Forelimb muscle (tissue), 1 donor: ENCODE measurements around the gene FEZ2. TPM values are rescaled to one million over a fixed set of nuclear protein-coding genes. Genes with fewer than 3 reads are reported as not detected.

Experiments used
- DNase-seq: peaks from one replicate; pipeline ENCODE4 v3.0.0-alpha.2; 2013; ENCODE audit warnings: low read depth
- polyA plus RNA-seq: library from polyadenylated mRNA; unstranded; fragments of 120-200 nt; gene quantifications from one replicate; pipeline ENCODE4 v1.2.1, GENCODE V29; 2013; ENCODE audit not compliant: insufficient read length

The FEZ2 gene
- polyA plus RNA-seq, 1 donor, result 88.9 TPM

DNA sequence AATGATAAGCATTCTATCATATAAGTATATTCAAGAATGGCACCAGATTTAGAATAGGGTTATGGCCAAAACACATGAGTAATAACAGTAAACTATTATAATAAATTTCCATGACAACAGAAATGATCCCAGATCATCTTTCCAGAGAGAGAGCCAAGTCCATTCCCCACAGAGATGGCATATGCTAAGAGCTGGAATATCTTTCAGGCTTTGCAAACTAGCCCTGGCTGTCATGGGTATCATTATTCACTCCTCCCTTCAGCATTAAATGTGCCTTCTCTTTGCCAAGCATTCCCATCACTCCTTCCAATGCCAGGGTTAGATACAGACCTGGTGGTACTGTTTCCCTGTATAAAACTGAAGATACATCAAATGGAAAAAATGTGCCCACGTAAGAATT, 10.9 kb downstream of the FEZ2 start:
- no peak for DNase-seq

DNA sequence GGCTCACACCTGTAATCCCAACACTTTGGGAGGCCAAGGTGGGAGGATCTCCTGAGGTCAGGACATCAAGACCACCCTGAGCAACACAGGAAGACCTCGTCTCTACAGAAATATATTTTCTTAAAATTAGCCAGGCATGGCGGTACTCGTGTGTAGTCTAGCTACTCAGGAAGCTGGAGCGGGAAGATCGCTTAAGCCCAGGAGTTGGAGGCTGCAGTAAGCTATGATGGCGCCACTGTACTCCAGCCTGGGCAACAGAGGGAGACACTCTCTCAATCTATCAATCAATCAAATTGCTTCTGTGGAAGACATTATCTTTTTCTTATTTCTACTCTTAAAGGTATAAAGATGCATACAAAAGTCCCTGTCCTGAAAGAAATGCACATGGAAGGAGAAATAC, 11.3 kb downstream of the FEZ2 start:
- DNase-seq, result no peak

DNA sequence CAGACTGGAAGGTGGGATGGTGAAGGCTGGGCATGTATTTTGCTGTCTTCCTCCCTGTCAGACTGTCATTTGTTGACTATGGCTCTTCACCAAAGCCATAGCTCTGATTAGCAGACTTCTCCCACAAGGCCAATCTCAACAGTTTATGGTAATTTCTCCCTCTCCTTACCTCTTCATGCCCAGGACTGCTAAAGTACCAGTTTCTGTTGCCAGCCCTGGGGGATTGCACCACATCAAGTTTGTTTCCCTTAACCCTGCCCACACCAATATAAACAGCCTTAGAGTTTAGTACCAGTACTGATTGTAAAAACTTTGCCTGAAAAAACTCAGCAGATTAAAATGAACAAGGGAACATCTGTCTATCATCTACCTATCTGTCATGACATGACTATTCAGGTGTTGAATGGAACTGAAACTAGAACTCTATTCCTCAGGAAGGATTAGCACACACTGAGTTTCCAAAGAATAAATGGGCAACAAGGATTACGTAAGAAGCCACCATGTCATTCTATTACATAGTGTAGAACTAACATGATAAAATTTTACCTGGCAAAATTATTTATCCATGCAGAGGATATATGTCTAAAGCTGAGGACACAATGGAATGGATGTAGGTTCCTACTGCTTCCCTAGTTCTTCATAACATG, 13.7 kb downstream of the FEZ2 start:
- no peak for DNase-seq

DNA sequence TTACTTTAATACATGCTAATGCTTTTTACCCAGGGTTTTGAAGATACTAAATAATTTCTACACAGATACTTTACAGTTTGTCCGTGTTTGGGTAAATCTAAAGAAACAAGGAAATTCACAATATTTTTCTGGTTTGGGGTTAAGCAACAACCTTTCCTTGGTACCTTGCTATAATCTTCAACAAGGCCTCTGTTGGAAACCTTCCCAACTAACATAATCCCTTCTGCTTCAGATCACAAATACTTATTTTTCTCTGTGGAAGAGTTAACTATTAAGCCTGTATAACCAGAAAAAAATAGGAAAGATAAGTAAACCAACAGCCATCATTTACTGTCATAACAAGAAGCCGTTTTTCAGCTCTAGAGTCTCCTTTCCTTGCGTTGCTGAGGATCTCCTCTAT, 15.0 kb downstream of the FEZ2 start:
- no peak for DNase-seq

DNA sequence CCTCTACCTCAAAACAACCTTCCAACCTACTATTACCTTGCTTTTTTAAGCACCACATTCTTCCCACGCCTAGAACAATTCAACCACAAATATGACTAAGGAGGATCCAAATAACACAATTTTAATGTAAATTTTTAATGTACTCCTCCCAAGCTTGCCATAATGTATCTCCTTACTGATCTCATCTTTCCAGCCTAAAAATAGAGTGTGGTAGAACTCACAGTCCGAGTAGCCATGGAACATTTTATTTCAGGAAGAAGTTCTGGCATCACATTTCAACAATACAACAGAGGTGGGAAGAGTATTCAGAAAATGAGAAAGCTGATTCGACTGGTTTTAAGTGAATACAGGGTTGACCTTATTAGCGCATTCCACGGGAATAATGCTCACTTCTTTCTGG, 15.4 kb downstream of the FEZ2 start:
- no peak for DNase-seq

DNA sequence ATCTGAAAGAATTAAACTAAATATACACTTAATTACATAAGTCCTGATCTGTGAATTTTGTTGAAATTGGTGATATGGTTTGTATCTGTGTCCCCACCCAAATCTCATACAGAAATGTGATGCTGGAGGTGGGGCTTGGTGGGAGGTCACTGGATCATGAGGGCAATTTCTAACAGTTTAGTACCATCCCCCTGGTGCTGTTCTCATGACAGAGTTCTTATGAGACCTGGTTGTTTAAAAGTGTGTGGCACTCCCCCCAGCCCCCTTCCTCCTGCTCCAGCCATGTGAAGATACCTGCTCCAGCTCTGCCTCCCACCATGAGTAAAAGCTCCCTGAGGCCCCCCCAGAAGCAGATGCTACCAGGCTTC, 18.7 kb downstream of the FEZ2 start:
- DNase-seq, result no peak

DNA sequence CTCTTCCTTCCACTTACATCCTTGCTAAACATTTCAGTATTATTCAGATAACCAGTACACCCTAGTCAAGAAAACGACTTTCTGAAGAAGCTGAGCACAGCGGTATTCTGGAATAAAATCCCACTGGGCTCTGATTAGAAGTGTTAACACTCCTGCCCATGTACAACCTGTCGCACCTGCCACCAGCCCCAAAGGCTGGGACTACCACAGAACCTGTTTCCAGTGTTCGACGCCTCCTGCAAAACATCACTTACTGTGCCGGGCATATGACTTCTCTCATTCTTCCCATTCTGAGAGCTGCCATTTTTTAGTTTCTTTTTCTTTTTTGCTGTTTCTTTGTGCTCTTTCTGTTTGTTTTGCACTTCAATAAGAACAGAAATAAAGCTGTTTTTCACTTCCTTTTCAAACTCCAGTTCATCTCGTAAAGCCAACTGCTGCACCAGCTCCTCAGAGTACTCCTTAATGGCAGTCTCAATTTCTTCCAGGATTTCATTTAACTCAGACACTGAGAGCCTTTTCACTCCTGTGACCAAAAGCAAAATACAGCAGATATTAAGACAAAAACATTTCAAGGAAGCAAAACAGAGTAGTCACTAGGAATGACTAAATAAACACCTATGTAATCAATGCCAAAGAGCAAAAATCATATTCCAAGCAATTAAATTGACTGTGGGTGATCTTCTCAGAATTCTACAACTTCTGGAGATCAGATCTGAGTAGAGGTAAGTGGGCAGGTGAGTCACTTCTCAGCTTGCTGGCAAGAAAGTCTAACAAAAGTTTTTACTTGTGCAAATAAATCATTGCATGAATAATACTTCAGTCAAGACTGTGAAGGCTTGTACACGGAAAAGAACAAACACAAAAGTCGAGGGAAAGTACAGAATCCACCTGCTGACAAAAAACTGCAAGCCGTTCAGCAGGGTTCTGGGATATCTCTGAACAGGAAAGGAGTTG, 19.3 kb downstream of the FEZ2 start:
- no peak for DNase-seq

DNA sequence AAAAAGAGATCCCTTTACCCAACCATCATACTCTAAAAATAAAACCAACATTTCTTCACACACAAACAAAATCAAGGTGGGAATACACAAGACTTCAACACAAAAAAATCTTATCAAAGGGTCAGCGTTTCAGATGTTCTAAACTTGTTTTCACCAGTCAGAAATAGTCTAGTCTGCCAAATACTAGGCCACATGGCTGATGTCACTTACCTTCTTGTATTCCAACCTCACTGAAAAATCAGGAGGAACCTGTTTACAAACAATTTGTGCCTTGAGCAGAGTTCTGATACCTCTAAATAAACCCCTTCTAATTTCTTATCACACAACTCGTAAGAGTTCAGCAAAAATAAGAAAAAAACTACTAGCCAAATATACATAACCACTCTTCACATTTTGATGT, 20.1 kb downstream of the FEZ2 start:
- no peak for DNase-seq

DNA sequence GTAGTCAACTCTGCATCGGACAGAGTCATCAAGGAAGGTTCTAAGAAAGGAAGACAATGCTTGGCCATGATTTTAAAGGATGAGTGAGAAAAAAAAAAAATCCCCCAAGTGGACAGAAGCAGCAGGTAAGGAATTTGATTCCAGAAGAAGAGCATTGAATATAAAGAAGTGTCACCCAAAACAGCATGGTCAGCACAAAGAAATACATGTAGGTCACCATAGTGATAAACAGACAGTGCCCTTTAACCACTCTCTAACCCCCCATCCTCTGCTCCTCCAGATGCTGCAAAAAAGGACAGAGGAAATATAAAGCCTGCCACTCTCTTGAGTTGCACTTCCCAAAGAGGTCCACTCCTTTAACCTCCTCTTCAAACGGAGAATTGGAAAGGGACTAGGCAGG, 23.4 kb downstream of the FEZ2 start:
- no peak for DNase-seq

DNA sequence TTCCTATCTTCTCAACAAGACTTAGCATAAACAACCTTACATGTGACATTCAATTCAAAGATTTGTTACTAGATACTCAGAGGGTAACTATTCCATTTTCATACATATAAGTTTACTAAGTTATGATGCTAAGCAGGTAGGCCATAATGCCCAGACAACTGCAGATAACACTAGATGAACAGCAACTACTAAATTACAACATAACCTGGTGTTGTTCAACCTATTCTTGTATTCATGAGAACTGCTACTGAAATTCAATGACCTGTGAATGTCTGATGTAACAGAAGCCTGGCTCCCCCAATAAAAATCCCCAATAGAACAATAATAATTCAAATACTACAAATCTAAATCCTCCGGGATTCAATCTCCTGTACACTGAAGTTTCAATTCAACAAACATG, 24.8 kb downstream of the FEZ2 start:
- no peak for DNase-seq

DNA sequence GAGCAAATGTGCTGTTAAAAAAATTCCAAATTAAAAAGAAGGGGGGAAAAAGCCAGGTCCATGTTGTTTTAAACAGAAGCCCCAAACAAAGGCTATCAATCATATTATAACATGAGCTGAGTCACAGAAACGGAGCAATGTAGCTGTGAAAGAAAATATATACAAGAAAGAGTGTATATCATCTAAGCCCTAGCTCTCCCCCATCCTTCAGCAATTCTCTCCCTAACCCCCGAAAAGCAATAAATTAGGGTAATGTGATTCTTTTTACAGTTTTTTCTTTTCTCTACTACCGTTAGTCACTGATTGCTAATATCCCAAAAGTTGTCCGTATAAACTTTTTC, 25.3 kb downstream of the FEZ2 start:
- DNase-seq, result no peak

DNA sequence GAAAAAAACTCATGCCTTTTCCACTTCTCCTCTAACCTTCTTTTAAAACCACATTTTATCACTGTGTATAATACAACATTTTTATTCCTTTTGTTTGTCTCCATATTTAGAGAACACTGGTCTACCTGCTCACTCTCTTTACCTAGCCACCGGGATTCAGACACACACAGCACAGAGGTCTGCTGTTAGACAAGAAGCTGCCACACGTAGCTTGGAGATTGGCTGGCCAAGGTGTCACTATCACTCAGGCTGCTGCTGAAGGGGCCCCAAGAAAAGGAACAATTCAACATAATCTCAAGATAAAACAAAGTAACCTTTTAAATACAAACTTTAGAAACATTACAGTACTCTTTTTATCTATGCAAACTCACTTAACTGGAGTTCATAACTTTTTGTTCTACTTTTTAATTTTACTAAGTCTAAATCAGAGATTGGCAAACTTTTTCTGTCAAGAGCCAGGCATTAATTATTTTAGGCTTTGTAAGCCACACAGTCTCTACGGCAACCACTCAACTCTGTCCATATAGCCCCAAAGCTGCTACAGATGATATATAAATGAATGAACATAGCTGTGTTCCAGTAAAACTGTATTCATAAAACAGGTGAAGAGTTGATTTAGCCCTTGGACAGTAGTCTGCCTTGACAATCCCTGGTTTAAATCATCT, 25.8 kb downstream of the FEZ2 start:
- DNase-seq, result no peak

DNA sequence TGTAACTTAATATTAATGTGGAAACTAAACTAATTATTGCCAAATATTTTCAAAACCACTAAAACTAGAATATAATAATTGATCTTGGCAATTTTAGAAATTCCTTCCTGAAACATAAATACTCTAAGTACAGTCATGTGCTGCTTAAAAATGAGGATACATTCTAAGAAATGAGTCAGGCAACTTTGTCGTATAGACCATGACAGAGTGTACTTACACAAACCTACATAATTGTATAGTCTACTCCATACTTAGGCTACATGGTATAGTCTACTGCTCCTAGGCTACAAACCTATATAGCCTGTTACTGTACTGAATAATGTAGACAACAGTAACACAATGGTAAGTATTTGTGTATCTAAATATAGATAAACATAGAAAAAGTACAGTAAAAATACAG, 27.6 kb downstream of the FEZ2 start:
- no peak for DNase-seq

DNA sequence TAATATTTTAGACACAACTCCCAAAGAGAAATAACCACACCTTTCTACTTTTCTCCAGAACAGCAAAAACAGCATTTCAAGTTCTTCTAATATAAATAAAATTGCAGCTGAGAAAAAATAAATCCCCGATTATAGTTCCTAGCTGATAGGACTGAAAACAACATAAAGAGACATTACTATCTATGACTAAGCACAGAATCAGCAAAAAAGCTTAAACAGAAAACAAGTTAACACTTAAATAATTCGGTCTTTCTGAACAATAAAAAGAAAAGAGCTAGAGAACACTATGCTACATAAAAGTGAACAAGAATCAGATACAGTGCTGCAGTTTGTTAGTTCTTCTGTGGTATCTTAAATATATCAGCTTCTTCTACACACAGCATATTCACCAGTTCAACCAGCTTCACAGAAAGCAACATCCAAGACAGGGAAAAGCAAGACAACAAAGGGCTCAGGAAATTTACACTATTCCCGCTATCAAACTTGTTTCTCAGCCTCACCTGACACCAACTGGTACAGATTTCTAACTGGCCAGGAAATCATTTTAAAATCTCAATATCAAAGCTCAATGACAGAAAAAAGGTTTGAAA, 28.6 kb downstream of the FEZ2 start:
- DNase-seq, result no peak

DNA sequence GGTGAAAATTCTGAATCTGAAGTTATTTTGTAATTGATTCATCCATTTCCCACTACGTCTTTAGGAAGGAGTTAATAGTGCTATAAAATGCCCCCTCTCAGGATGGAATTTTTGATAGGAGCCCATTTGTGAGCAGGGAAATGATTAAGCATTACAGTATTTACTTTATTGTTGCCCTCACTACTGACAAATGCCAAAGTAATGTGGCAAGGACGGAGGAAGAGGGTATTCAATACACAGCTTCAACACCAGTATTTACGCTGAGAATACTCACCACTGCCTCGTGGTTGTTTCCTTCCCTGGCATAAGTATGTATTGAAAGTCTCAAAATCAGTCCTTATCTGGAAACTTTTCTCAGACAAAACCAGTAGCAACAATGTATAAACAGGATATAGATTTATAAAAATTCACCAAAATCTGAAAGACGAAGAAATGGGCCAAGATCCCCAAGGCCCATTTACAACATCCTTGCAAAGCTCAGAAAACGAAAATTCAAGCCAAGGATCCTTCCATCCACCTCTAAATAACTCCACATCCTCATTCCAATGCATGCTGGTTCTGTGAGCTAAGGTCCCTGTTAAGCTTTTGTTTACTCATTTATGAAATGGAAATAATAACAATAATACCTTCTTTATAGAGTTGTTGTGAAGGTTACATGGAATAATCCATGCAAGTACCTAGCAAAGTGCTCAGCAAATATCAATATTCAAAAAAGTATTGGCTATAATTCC, 29.3 kb downstream of the FEZ2 start:
- DNase-seq, result no peak

DNA sequence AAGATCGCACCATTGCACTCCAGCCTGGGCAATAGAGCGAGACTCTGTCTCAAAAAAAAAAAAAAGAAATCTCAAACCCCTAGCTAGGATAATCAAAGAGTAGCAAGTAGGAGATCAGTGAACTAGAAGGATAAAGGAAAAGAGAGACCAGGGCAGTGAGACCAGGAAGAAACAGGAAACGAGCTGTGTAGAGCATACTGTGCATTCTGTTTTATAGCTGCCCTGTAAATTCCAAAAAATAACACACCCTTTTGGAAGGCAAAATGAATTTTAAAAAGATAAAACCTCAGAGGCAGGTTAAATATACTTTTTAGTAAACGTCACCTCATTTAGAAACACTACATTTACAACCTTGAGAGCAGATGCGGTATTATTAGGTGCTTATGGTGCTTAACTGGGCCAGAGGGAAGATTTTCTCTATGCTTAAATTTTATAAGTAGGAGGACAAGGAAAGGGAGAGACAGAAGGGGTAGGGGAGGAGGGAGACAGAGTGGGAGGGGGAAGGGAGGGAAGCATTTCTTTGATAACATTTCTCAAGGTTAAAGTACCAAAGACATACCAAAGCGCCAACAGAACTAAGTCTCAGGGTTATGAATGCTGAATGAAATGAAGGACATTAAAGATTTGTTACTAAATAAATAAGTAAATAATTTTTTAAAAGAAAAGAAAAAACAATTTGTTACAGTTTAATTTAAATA, 30.1 kb downstream of the FEZ2 start:
- DNase-seq, result no peak

DNA sequence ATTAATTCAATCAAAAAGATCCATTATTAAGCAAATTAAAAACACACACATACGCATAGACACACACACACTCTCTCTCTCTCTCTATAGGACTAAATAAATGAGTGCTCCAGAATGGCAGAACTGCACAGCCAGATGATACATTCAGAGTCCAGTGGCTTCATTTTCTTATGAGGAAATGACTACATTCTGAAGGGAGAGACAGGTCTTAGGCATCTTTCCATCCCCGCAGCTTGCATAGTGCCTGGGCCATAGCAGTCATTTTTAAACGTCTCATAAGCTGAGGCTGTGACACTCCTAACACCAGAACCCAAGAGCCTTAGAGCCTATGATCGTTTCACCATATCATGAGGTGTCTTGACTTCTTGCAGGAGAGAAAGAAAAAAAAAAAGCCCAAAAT, 31.1 kb downstream of the FEZ2 start:
- no peak for DNase-seq

DNA sequence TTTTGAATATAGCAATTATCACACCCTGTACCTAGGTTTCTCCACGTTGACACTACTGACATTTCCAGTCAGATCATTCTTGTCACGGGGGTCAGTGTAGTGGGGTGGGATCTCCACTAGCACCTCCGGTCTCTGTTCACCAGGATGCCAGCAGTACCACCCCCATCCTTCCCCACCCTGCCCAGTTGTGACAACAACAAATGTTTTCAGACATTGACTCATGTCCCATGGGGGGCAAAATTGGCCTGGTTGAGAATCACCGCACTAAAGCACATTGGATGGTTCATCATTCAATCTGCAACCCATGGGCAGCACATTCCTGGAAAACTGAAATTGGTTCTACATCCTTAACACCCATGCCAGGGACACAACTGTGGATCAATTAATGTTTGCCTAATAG, 32.3 kb downstream of the FEZ2 start:
- no peak for DNase-seq

DNA sequence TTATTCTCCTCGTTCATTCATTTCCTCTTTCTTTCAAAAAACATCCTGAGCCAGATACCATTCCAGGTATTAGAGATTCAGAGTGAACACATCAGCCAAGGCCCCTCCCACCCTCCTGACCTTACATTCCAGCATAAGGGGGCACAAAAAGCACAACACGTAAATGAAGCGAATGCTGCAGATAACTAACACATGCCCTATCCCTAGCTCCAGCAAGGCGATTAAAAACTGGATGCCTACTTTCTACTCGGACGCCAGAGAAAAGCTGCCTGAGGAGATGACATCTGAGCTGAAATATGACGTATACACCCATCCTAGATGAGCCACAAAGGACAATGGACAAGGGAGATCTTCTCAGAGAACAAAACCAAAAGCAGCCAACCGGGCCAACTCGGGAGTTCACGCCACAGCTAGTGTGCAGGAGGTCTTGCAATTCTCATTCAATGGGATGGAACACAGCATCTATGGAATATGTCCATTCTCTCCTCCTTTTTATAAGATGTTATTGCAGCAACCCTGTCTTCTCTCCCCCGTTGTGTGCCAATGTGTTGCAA, 33.5 kb downstream of the FEZ2 start:
- no peak for DNase-seq

DNA sequence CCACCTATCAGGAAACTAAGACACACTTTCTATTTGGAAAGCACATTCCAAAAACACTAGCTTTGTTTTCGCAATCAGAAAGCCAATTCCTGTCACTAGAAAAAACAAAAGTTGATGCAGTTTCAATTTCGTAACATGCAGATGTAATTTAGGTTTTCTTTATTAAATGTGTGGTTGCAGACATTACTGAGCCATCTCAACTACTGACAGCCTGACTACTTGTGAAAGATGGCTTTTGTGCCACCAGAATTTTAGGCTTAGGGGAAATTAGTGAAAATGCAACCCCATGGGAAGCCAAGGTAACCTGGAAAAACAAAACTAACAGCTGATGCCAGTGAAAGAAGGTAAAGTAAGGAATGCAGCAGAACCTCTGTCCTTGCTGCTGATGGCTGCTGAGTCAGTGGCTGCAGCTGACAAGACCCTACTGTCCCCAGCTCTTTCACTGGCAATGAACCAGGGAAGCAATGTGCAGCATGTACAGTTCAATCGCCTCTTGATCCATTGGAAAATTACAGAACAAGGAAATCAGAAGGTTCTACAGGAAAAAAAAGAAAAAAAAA, 34.9 kb downstream of the FEZ2 start:
- DNase-seq, result no peak

DNA sequence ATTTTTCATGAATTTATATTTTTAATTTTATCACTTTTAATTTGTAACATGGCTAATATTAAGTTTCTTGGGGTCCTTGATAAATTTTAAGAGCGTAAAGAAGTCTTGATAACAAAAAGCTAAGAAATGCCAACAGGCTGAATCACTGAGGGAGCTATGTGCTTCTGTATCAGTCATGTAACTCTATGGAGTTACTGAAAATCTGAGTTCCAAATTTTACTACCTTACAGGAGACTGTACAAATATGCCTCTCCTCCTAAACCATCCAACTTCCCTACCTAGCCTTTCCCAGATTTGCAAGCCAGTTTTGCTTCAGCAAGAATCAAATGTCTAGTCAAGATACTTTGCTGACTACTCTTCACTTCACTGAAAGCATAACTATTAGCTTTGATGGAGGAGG, 35.7 kb downstream of the FEZ2 start:
- DNase-seq, result no peak
